Mesothelial cell of epicardium (in vitro differentiated cells): ENCODE data around the gene CHL1. TPM values are rescaled to one million over a fixed set of nuclear protein-coding genes. Genes with fewer than 3 reads are reported as not detected.

Source experiments
- DNase-seq, 2 experiments: peaks; one replicate each; pipeline ENCODE4 v3.0.0; 2021; ENCODE audit warnings: low spot score in 2 of 2; ENCODE audit not compliant: unreplicated experiment in 2 of 2
- H3K27ac Mint-ChIP-seq: 2 replicates; pipeline ENCODE4 v1.8.0; 2021; ENCODE audit warnings: mixed read lengths
- H3K27me3 Mint-ChIP-seq: 2 replicates; pipeline ENCODE4 v1.8.0; 2021; ENCODE audit warnings: low read depth, mixed read lengths
- H3K36me3 Mint-ChIP-seq: 2 replicates; pipeline ENCODE4 v1.8.0; 2021; ENCODE audit warnings: mixed read lengths
- H3K4me1 Mint-ChIP-seq: 2 replicates; pipeline ENCODE4 v1.8.0; 2021; ENCODE audit warnings: mixed read lengths
- H3K4me3 Mint-ChIP-seq: 2 replicates; pipeline ENCODE4 v1.8.0; 2021; ENCODE audit warnings: mild to moderate bottlenecking, moderate library complexity, mixed read lengths
- H3K9me3 Mint-ChIP-seq: 2 replicates; pipeline ENCODE4 v1.8.0; 2021; ENCODE audit warnings: mixed read lengths
- total RNA-seq: library from RNA; stranded (reverse); gene quantifications from 3 replicates; pipeline ENCODE4 v1.2.1, GENCODE V29; 2021
- TF ChIP-seq, protein P1 (sequence below): fragments of 200-600 bp; sonication (generic); IDR thresholded peaks from one replicate; pipeline ENCODE4 v1.5.0; 2021; ENCODE audit warnings: antibody characterized with exemption; ENCODE audit not compliant: unreplicated experiment

CHL1 gene
- total RNA-seq, 1 donor from 2014 or later = not detected

DNA sequence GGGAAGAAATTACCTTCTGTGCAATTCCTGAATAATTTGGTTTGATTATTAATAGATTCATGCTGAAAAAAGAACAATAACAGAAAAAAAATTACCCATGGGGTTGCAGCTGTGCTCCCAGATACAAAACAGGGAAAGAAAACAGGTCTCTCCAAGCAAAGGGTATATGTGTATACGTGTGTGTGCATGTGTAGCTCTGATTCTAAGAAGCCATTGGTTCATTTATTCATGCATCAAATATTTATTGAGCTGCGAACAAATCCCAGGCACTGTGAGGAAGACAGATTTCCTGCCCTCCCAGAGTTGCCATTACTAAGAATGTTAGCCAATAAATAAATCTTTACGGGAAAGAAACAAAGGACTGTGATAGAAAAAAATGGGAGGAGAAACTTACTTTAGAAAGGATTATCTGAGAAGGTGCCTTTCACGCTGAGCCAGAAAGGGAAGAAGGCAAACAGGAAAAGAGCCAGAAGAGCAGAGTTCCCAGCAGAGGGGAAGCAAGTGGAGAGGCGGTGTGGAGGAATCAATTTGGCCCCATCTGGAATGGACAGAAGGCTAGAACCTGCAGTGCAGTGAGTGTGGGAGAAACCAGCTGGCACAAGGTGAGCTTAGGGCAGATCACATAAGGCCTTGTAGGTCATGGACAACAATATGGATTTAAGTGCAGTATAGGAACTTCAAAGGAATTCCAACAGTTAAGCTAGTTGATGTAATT lies 20.7 kb downstream of the CHL1 start:
- H3K4me3 Mint-ChIP-seq = no peak overlapping the region
- TF ChIP-seq, protein P1, sequence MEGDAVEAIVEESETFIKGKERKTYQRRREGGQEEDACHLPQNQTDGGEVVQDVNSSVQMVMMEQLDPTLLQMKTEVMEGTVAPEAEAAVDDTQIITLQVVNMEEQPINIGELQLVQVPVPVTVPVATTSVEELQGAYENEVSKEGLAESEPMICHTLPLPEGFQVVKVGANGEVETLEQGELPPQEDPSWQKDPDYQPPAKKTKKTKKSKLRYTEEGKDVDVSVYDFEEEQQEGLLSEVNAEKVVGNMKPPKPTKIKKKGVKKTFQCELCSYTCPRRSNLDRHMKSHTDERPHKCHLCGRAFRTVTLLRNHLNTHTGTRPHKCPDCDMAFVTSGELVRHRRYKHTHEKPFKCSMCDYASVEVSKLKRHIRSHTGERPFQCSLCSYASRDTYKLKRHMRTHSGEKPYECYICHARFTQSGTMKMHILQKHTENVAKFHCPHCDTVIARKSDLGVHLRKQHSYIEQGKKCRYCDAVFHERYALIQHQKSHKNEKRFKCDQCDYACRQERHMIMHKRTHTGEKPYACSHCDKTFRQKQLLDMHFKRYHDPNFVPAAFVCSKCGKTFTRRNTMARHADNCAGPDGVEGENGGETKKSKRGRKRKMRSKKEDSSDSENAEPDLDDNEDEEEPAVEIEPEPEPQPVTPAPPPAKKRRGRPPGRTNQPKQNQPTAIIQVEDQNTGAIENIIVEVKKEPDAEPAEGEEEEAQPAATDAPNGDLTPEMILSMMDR = no peak
- no peak for DNase-seq
- H3K36me3 Mint-ChIP-seq = no peaks in the 10 kb centered on the region
- H3K27ac Mint-ChIP-seq = no peak overlapping the region
- no peaks in the 10 kb centered on the region for H3K4me1 Mint-ChIP-seq
- H3K27me3 Mint-ChIP-seq = peaks cover 31% of the 10 kb centered on the region
- H3K9me3 Mint-ChIP-seq = peaks cover 10% of the 10 kb centered on the region

DNA sequence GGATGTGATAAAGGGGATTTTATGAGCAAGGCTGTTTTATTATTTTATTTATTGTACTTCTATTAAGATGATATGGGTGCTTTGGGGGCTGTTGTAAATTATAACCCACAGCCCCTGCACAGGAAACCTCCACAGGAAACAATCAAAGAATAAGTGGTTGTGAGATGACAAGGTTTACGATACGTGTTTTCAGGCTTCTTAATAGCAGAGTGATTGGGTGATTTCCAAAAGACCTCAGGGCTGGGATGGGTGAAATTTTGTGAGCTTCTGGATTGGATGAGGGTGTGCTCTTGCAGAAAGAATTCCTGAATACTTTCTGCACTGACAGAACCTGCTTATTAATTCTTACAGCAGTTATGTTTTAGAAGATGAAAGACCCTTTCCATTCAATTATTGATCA lies 21.4 kb downstream of the CHL1 start:
- TF ChIP-seq, protein P1 = no peak
- Mint-ChIP-seq H3K4me3 (no peak overlapping the region), H3K36me3 (no peaks in the 10 kb centered on the region), H3K27ac (no peak overlapping the region), H3K4me1 (no peaks in the 10 kb centered on the region), H3K9me3 (peaks cover 17% of the 10 kb centered on the region), H3K27me3 (peaks cover 24% of the 10 kb centered on the region)
- DNase-seq = no peak

DNA sequence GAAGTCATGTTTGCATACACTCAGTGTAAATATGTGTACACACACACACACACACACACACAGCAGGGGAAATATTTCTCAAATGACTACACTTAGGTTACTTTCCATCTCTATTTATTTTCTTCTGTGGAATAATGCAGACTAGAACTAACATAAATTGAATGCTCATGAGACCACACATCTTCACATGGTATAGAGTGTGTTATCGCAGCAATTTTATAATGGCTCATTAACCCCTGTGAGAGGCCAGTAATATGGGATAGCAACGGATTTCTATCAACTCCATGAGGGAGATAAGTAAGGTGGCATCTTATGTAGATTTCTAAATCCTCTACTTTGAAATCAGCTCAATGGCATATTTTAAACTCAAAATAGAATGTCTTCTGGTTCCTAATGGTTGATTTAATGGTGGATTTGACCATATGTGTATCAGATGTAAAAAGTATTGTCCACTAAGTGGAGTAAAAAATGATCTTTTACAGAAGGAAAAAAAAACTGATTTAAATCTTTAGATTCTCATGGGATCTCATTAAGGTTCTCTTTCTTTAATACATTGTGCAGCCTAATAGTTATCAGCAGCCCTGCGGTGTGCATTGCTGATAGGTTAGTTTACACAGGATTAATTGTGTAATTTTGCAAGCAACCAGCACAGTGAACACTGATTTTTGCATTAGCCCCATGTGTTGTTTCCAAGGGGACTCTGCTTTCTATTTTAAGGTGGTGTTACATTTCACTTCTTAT lies 32.0 kb downstream of the CHL1 start:
- no peaks in the 10 kb centered on the region for H3K36me3 Mint-ChIP-seq
- H3K27ac Mint-ChIP-seq = no peak overlapping the region
- H3K4me1 Mint-ChIP-seq = peaks cover 11% of the 10 kb centered on the region
- H3K9me3 Mint-ChIP-seq = peaks cover 12% of the 10 kb centered on the region
- TF ChIP-seq, protein P1 = no peak
- no peak overlapping the region for H3K4me3 Mint-ChIP-seq
- DNase-seq = no peak
- peaks cover 4% of the 10 kb centered on the region for H3K27me3 Mint-ChIP-seq

DNA sequence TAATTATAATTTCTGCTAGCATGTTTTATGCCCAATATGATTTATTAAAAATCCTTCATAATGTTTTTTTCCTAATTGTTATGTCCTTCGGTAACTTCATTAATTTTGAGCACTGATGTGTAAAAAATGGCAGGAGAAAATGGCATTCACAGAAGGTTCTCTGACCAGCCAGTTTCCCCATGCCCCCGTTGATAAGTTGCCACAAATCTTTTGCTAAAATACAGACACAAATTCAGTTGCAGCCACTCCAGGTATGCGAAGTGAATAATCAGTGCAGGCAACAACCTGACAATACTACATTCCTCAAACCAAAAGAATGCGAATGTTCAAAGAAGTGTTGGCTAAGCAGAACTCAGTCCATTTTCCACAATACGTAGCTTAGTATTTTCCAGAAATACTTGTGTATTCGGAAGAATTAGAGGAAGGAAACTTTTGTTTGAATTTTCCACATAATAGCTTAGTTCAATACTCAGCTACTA lies 32.7 kb downstream of the CHL1 start:
- Mint-ChIP-seq H3K9me3 (peaks cover 8% of the 10 kb centered on the region), H3K4me3 (no peak overlapping the region), H3K4me1 (peaks cover 11% of the 10 kb centered on the region), H3K27ac (no peak overlapping the region), H3K36me3 (no peaks in the 10 kb centered on the region), H3K27me3 (peaks cover 4% of the 10 kb centered on the region)
- no peak for DNase-seq
- TF ChIP-seq, protein P1 = no peak

DNA sequence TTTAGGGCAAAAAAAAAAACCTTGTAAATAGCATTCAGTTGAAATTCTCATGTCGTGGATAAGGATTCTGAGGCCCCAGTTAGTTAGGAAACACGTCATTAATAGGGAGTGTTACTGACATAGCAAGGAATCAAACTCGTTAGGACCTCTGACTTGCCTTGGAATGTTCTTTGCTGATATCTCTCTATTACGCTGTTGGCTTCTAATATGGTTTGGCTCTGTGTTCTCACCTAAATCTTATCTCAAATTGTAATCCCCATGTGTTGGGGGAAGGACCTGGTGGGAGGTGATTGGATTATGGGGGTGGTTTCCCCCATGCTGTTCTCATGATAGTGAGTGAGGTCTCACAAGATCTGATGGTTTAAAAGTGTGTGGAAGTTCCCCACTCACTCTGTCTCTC lies 40.3 kb downstream of the CHL1 start:
- no peak for DNase-seq
- Mint-ChIP-seq H3K27me3 (peaks cover 17% of the 10 kb centered on the region), H3K9me3 (no peaks in the 10 kb centered on the region), H3K4me1 (no peaks in the 10 kb centered on the region), H3K4me3 (no peak overlapping the region), H3K36me3 (no peaks in the 10 kb centered on the region), H3K27ac (no peak overlapping the region)
- TF ChIP-seq, protein P1 = no peak
